Measurements from ENCODE around the gene C1QL2. TPM values are rescaled to one million over a fixed set of nuclear protein-coding genes. Genes with fewer than 3 reads are reported as not detected.

The C1QL2 gene
- total RNA-seq, 2 donors from 2014 or later, result not detected

Other genes starting within 250 kb of the C1QL2 start
- not detected for gene MARCO, start 216.6 kb downstream of the C1QL2 start, total RNA-seq
- under 1 TPM; 0.10 to 0.13 TPM for gene STEAP3, start 65.1 kb upstream of the C1QL2 start, total RNA-seq
- gene C2orf76, start 208.1 kb upstream of the C1QL2 start, total RNA-seq, result 1 to 10 TPM; 7.2 to 9.0 TPM
- 10 to 100 TPM; 39.3 to 43.0 TPM for gene DBI, start 208.2 kb upstream of the C1QL2 start, total RNA-seq

Measured in T-helper 17 cell (primary cell).